Right atrium auricular region (tissue), 2 donors: ENCODE results near the gene TEX44. TPM values are rescaled to one million over a fixed set of nuclear protein-coding genes. Genes with fewer than 3 reads are reported as not detected.

Source experiments
- DNase-seq: peaks from one replicate; pipeline ENCODE4 v3.0.0-alpha.2; 2019; ENCODE audit warnings: low spot score
- H3K27ac ChIP-seq, 2 donors: fragments of 200-600 bp; sonication (generic); 1 replicate in 1 of 2; 2 replicates in 1 of 2; pipeline ENCODE4 v1.5.1; 2016 to 2019
- H3K27me3 ChIP-seq, 2 donors: fragments of 200-600 bp; sonication (generic); one replicate each; pipeline versions ENCODE4 v1.5.1 to v1.6.0; 2017 to 2019
- H3K36me3 ChIP-seq: fragments of 200-600 bp; sonication (generic); one replicate; pipeline ENCODE4 v1.5.1; 2016
- H3K4me1 ChIP-seq, 2 donors: fragments of 200-600 bp; sonication (generic); one replicate each; pipeline versions ENCODE4 v1.5.1 to v1.6.0; 2017 to 2019
- H3K4me3 ChIP-seq, 2 donors: fragments of 200-600 bp; sonication (generic); 1 replicate in 1 of 2; 2 replicates in 1 of 2; pipeline ENCODE4 v1.5.1; 2017 to 2019; ENCODE audit warnings: mild to moderate bottlenecking in 1 of 2, moderate library complexity in 1 of 2
- H3K9me3 ChIP-seq, 2 donors: fragments of 200-600 bp; sonication (generic); one replicate each; pipeline ENCODE4 v1.5.1; 2019
- CTCF ChIP-seq, 2 donors: fragments of 200-600 bp; sonication (generic); IDR thresholded peaks; one replicate each; pipeline ENCODE4 v1.5.1; 2019; ENCODE audit warnings: antibody characterized with exemption in 2 of 2
- total RNA-seq, 2 donors: library from RNA; depleted of rRNA; stranded (reverse); fragments of >200 nt; gene quantifications; one replicate each; pipeline ENCODE4 v1.1.0, GENCODE V29; 2016

Gene TEX44
- not detected for total RNA-seq

DNA sequence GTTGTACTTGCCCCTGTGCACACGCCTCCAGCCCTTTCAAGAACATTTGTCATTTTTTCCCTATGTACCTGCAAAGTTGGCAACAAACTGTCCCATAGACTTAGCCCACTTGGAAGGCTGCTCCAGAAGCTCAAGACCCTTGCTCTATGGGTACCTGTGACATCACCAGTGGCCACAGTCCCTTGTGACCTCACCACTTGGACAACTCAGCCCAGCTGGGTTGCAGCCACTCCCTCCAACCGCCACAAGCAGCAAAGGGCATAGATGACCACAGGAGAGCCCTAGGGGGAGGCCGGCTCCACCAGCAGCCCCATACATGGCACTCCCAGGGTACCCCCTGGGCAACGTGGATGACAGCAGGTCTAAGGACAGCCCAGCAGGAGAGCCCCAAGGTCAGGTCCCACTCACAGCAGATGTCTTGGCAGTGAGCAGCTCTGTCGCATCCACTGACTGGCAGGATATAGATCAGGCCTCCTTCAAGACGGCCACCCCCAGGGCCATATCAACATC is at the start of gene TEX44:
Gene TEX44 (plus strand): TSS at position 229 of the 510 bp plus-strand sequence. CDS start 88 bp downstream, at position 317.
- no peak within 1 kb of the TSS for H3K4me3 ChIP-seq
- TF ChIP-seq CTCF (IDR thresholded peaks at IDR 0.05): no peak
- no peaks in the 10 kb centered on the region for H3K36me3 ChIP-seq
- H3K27ac ChIP-seq: no peak within 1 kb of the TSS
- peaks cover 0 to 7% of the 10 kb centered on the region in 2 donors for H3K4me1 ChIP-seq
- no peak for DNase-seq
- H3K27me3 ChIP-seq: no peaks in the 10 kb centered on the region
- no peaks in the 10 kb centered on the region for H3K9me3 ChIP-seq

DNA sequence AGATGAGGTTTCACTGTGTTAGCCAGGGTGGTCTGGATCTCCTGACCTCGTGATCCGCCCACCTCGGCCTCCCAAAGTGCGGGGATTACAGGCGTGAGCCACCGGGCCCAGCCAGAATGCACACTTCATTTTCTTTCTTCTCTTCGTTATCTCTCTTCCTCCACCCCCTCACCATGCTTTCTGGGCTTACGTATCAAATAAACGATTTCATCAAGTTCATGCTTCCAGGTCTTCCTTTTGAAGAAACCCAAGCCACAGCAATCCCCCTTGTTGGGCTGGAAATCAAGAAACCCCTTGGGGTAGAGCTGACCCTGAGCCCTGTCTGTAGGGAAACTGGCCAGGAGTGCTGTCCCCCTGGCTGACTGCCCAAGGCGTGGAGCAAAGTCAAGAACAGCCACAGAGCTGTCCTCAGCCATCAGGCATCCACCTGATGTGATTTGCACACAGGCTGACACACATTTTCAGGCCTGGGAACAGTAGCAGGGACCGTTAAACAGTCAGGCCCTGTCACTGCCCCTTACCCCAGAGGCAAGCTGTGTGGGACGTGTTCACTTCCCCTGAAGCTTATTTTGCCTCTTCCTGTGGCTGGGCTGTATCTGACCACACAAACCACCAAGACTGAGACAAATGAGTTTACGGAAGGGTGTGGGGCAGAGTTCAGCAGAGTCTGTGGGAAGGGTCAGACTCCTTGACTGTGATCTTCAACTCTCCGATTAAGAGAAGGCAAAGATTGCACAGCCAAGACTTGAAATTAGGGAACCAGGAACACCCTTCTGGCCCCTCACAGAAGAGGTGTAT is 47.4 kb upstream of the TEX44 start:
- Histone ChIP-seq H3K36me3 (no peaks in the 10 kb centered on the region), H3K27me3 (no peaks in the 10 kb centered on the region), H3K27ac (peak overlapping the region; percentile 71 to 75), H3K4me3 (no peak overlapping the region), H3K4me1 (peaks cover 0 to 13% of the 10 kb centered on the region in 2 donors), H3K9me3 (peaks cover 0 to 12% of the 10 kb centered on the region in 2 donors)
- no peak for DNase-seq
- TF ChIP-seq CTCF (IDR thresholded peaks at IDR 0.05): no peak

GRCh38 chr2:231546014-231546715 is 46.5 kb upstream of the TEX44 start:
- Histone ChIP-seq H3K27me3 (no peaks in the 10 kb centered on the region), H3K36me3 (no peaks in the 10 kb centered on the region), H3K4me3 (no peak overlapping the region), H3K4me1 (peaks cover 0 to 13% of the 10 kb centered on the region in 2 donors), H3K27ac (peak overlapping the region; percentile 71 to 75), H3K9me3 (peaks cover 0 to 12% of the 10 kb centered on the region in 2 donors)
- DNase-seq: no peak
- TF ChIP-seq CTCF (IDR thresholded peaks at IDR 0.05): no peak

DNA sequence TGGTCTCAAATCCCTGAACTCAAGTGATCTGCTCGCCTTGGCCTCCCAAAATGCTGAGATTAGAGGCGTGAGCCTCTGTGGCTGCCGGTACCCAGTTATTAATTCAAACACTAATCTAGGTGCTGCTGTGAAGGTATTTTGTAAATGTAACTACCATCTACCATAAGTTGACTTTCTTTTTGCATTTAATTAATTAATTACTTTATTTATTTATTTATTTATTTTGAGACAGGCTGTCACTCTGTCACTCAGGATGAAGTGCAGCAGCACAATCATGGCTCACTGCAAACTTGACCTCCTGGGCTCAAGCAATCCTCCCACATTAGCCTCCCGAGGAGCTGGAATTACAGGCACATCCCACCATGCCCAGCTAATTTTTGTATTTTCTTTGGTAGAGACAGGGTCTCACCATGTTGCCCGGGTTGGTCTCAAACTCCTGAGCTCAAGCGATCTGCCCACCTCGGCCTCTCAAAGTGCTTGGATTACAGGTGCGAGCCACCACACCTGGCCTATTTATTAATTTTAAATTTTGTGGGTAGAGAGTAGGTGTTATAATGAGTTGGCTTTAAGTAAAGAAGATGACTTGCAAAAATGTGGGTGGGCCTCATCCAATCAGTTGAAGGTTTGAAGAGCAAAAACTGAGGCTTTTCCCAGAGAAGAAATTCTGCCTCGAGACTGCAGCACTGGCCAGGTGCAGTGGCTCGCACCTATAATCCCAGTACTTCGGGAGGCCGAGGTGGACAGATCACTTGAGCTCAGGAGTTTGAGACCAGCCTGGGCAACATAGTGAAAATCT is 45.2 kb upstream of the TEX44 start:
- H3K27me3 ChIP-seq: no peaks in the 10 kb centered on the region
- H3K36me3 ChIP-seq: no peaks in the 10 kb centered on the region
- H3K4me1 ChIP-seq: peaks cover 0 to 13% of the 10 kb centered on the region in 2 donors
- no peak overlapping the region for H3K4me3 ChIP-seq
- H3K27ac ChIP-seq: no peak overlapping the region
- no peak for DNase-seq
- TF ChIP-seq CTCF (IDR thresholded peaks at IDR 0.05): no peak
- H3K9me3 ChIP-seq: peaks cover 0 to 14% of the 10 kb centered on the region in 2 donors

DNA sequence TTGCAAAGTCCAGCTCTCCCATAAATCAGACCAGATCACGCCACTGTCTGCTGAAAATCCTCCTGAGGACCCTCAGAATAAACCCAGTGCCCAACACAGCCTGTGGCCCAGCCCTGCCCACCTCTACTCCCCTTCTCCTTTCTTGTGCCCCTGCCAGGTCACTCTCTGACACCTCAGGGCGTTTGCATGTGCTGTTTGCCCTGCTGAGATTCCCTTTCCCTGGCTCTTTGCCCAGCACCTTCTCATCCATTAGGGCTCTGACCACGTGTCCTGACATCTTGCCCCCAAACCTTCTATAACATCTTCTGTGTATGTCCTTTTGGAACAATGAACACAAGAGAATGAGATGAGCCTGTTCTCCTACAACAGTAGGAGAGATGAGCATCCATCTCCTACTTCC is 43.9 kb upstream of the TEX44 start:
- peaks cover 0 to 15% of the 10 kb centered on the region in 2 donors for H3K9me3 ChIP-seq
- no peak for DNase-seq
- H3K4me1 ChIP-seq: peaks cover 0 to 13% of the 10 kb centered on the region in 2 donors
- no peaks in the 10 kb centered on the region for H3K36me3 ChIP-seq
- H3K27me3 ChIP-seq: no peaks in the 10 kb centered on the region
- no peak for TF ChIP-seq CTCF (IDR thresholded peaks at IDR 0.05)
- H3K4me3 ChIP-seq: no peak overlapping the region
- no peak overlapping the region for H3K27ac ChIP-seq
